Measurements from ENCODE around the gene ZNF24.

Gene ZNF24

DNA sequence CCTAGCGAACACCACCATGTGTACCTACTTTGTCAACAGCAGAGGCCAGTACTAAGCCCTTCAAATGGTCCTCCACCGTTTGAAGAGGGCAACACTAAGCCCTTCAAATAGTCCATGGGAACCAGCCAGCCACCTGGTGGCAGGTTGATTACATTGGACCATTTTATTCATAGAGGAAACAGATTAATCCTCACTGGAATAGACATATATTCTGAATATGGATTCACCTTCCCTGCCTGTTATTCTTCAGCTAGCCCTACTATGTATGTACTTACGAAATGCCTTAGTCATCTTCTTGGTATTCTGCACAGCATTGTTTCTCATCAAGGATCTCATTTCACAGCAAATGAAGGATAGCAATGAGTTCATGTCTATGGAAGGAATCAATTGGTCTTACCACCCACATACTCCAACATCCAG, 42.9 kb upstream of the ZNF24 start:
- Histone ChIP-seq H3K4me1 (ENCODE audit: control insufficient read depth in 1 of 2, insufficient read depth in 1 of 2, low read depth in 1 of 2, low read length in 1 of 2) (peaks cover 0 to 4% of the 10 kb centered on the region in 2 experiments), H3K9me3 (no peaks in the 10 kb centered on the region), H3K27me3 (peaks cover 17% of the 10 kb centered on the region), H3K27ac (no peak overlapping the region), H3K4me3 (ENCODE audit: low read depth in 1 of 2, low read length in 1 of 2) (no peak overlapping the region), H3K36me3 (no peaks in the 10 kb centered on the region)
- TF ChIP-seq, protein P1, sequence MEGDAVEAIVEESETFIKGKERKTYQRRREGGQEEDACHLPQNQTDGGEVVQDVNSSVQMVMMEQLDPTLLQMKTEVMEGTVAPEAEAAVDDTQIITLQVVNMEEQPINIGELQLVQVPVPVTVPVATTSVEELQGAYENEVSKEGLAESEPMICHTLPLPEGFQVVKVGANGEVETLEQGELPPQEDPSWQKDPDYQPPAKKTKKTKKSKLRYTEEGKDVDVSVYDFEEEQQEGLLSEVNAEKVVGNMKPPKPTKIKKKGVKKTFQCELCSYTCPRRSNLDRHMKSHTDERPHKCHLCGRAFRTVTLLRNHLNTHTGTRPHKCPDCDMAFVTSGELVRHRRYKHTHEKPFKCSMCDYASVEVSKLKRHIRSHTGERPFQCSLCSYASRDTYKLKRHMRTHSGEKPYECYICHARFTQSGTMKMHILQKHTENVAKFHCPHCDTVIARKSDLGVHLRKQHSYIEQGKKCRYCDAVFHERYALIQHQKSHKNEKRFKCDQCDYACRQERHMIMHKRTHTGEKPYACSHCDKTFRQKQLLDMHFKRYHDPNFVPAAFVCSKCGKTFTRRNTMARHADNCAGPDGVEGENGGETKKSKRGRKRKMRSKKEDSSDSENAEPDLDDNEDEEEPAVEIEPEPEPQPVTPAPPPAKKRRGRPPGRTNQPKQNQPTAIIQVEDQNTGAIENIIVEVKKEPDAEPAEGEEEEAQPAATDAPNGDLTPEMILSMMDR (IDR thresholded peaks at IDR 0.05): no peak

DNA sequence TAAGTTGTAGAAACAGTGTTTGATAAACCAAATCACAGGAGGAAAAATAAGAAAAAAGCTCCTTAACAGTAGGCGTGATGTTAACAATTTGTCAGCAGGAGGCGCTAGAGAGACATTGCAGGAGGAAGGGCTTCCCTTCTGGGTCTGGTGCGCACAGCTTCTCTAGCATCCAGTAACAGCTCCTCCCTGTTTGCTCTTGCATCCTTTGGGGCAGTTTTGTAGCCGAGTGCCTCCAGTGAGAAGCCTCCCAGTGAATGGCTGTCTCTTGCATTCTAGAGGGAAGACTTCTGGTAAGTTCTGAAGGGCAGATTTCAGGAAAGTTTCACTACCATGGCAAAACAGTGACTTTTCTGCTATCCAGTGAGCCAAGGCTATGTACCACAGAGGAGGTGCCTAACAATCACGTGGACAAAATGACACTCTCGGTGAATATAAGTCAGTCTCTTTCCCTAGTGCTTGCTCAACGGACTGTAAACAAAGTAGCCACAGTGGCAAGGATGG, 42.4 kb upstream of the ZNF24 start:
- Histone ChIP-seq H3K36me3 (no peaks in the 10 kb centered on the region), H3K4me3 (ENCODE audit: low read depth in 1 of 2, low read length in 1 of 2) (no peak overlapping the region), H3K4me1 (ENCODE audit: control insufficient read depth in 1 of 2, insufficient read depth in 1 of 2, low read depth in 1 of 2, low read length in 1 of 2) (peaks cover 0 to 4% of the 10 kb centered on the region in 2 experiments), H3K9me3 (no peaks in the 10 kb centered on the region), H3K27me3 (peaks cover 17% of the 10 kb centered on the region), H3K27ac (no peak overlapping the region)
- TF ChIP-seq, protein P1 (IDR thresholded peaks at IDR 0.05): peak; percentile 79

DNA sequence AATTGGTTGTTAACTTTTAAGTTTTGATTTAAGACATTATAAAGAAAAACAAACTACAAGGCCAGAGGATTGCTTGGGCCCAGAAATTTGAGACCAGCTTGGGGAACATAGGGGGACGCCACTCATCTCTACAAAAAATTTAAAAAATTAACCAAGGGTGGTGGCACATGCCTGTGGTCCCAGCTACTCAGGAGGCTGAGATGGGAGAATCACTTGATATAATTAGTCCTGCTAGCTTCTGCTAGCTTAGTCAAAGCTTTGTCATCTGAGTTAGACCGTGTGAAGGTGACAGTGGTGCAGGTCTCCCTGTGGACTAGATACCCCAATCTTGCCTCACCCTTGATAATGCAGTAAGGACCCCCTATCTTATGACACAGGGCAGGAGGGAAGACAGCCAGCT, 38.9 kb upstream of the ZNF24 start:
- H3K27me3 ChIP-seq: peaks cover 8% of the 10 kb centered on the region
- peaks cover 3 to 4% of the 10 kb centered on the region in 2 experiments for H3K4me1 ChIP-seq (ENCODE audit: control insufficient read depth in 1 of 2, insufficient read depth in 1 of 2, low read depth in 1 of 2, low read length in 1 of 2)
- H3K9me3 ChIP-seq: no peaks in the 10 kb centered on the region
- H3K36me3 ChIP-seq: no peaks in the 10 kb centered on the region
- TF ChIP-seq, protein P1 (IDR thresholded peaks at IDR 0.05): no peak
- no peak overlapping the region for H3K27ac ChIP-seq
- H3K4me3 ChIP-seq (ENCODE audit: low read depth in 1 of 2, low read length in 1 of 2): no peak overlapping the region

DNA sequence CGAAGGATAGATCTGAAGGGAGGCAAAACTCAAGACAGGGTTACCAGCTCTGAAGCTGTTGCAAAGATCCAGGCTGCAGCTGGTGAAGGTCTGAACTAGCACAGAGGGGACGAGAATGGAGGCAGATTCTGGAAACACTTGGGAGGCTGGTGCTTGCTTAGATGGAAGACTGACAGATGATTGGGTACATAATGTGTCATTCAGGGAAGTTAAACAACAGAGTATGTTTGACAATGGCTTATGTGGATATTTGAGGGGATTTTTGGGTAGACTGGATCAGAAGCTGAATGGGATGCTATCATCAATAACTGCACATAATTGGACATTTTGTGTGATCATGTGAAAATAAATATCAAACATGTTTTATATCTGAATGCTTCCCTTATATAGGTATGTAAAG, 35.2 kb upstream of the ZNF24 start:
- no peaks in the 10 kb centered on the region for H3K27me3 ChIP-seq
- H3K36me3 ChIP-seq: no peaks in the 10 kb centered on the region
- no peak overlapping the region for H3K4me3 ChIP-seq (ENCODE audit: low read depth in 1 of 2, low read length in 1 of 2)
- TF ChIP-seq, protein P1 (IDR thresholded peaks at IDR 0.05): no peak
- H3K4me1 ChIP-seq (ENCODE audit: control insufficient read depth in 1 of 2, insufficient read depth in 1 of 2, low read depth in 1 of 2, low read length in 1 of 2): peaks cover 15 to 19% of the 10 kb centered on the region in 2 experiments
- H3K27ac ChIP-seq: no peak overlapping the region
- no peaks in the 10 kb centered on the region for H3K9me3 ChIP-seq

DNA sequence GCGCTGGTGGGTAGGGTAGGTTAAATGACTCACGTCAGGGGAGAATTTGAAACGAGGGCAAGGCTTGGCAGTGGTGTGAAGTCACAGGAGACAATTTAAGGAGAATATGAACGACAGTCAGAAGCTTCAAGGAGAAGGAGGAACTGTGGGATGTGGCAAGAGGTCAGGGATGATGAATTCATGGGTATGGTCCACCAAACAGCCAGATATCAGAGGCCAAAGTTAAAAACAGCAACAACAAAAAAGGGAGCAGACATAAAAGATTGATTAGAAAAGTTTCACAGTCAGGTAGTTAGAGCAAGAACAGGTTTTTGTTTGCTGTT, 34.3 kb upstream of the ZNF24 start:
- Histone ChIP-seq H3K4me3 (ENCODE audit: low read depth in 1 of 2, low read length in 1 of 2) (no peak overlapping the region), H3K9me3 (no peaks in the 10 kb centered on the region), H3K36me3 (no peaks in the 10 kb centered on the region), H3K4me1 (ENCODE audit: control insufficient read depth in 1 of 2, insufficient read depth in 1 of 2, low read depth in 1 of 2, low read length in 1 of 2) (peaks cover 15 to 19% of the 10 kb centered on the region in 2 experiments), H3K27ac (no peak overlapping the region), H3K27me3 (no peaks in the 10 kb centered on the region)
- TF ChIP-seq, protein P1 (IDR thresholded peaks at IDR 0.05): no peak
